Body of pancreas (tissue), 4 donors: ENCODE results near the gene TMEM117. TPM values are rescaled to one million over a fixed set of nuclear protein-coding genes. Genes with fewer than 3 reads are reported as not detected.
"Not testable (repeated sequence)": the region's sequence is repeated elsewhere in the genome, so short reads cannot be mapped to it uniquely, and the experiment has no call there.

Experiments
- ATAC-seq: fragments of 150-250 bp; one replicate; pipeline ENCODE4 v1.9.1; 2016
- DNase-seq, 4 donors: peaks; one replicate each; pipeline ENCODE4 v3.0.0-alpha.2; 2019
- H3K27ac ChIP-seq, 4 donors: fragments of 200-600 bp; sonication (generic); 1 replicate in 3 of 4; 2 replicates in 1 of 4; pipeline versions ENCODE4 v1.5.1 to v1.6.1; 2016 to 2019; ENCODE audit warnings: mild to moderate bottlenecking in 1 of 4, mixed read lengths in 1 of 4, moderate library complexity in 1 of 4
- H3K27me3 ChIP-seq, 2 donors: fragments of 200-600 bp; sonication (generic); one replicate each; pipeline ENCODE4 v1.6.0; 2016; ENCODE audit warnings: mild to moderate bottlenecking in 1 of 2
- H3K36me3 ChIP-seq, 2 donors: fragments of 200-600 bp; sonication (generic); replicated peaks in 1 of 2; 2 replicates each; pipeline ENCODE4 v1.5.1; 2016; ENCODE audit warnings: low read depth in 2 of 2; ENCODE audit not compliant: insufficient read depth in 1 of 2
- H3K4me1 ChIP-seq: fragments of 200-600 bp; sonication (generic); one replicate; pipeline ENCODE4 v1.6.0; 2016
- H3K4me3 ChIP-seq, 2 donors: fragments of 200-600 bp; sonication (generic); 1 replicate in 1 of 2; 2 replicates in 1 of 2; pipeline ENCODE4 v1.5.1; 2016 to 2019
- H3K9me3 ChIP-seq, 3 donors: fragments of 200-600 bp; sonication (generic); 1 replicate in 2 of 3; 2 replicates in 1 of 3; pipeline ENCODE4 v1.5.1; 2016
- POLR2A ChIP-seq, 3 donors: fragments of 450-650 bp; IDR thresholded peaks; one replicate each; pipeline ENCODE4 v1.6.1; 2016; ENCODE audit warnings: antibody characterized with exemption in 3 of 3, mild to moderate bottlenecking in 2 of 3
- WGBS, 2 donors: methylation state at CpG; one replicate each; pipeline ENCODE4 v1.1.5; 2017; 5-methylcytosine and 5-hydroxymethylcytosine counted together
- intact Hi-C: fragments of 100-400 bp; cut with DNase I; formaldehyde crosslinking; loops from one replicate; pipeline ENCODE4 v1.15.1; 2023
- total RNA-seq, 2 donors: library from RNA; depleted of rRNA; stranded (reverse); fragments of >200 nt; gene quantifications; one replicate each; pipeline ENCODE4 v1.1.0, GENCODE V29; 2016
- TF ChIP-seq, protein P1 (sequence below), 7 experiments: fragments of 450-650 bp in 4 of 7; fragments of 200-600 bp in 3 of 7; sonication (generic) in 3 of 7; IDR thresholded peaks; one replicate each; pipeline ENCODE4 v1.5.1; 2016 to 2019; ENCODE audit warnings: antibody characterized with exemption in 7 of 7

TMEM117 gene
- total RNA-seq, 2 donors from 2014 or later = 19.2 to 23.4 TPM

DNA sequence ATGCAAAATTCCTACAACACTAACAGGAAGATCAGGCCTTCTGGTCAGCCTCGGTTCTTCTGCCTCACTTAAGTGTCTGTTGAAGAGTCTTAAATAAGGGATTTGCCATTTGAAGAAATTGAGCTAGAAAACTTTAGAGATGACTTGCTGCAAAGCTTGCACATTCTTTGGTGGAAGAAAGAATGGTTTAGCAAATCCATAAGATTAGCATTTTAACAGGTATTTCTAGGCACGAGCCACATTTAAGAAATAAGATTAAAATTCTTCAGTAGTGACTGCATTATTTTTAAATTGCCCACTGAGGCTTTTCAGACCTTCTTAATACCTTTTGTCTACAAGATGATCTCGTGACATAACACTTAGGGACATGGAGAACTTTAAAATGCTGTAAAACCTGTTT, 327.1 kb downstream of the TMEM117 start:
- Histone ChIP-seq H3K36me3 (no peaks in the 10 kb centered on the region), H3K4me3 (no peak overlapping the region), H3K9me3 (no peaks in the 10 kb centered on the region), H3K4me1 (no peaks in the 10 kb centered on the region), H3K27ac (no peak overlapping the region), H3K27me3 (no peaks in the 10 kb centered on the region)
- no peak for ATAC-seq
- intact Hi-C loops = no loop called here
- no peak for DNase-seq
- no peak for TF ChIP-seq POLR2A (IDR thresholded peaks at IDR 0.05)
- TF ChIP-seq, protein P1, sequence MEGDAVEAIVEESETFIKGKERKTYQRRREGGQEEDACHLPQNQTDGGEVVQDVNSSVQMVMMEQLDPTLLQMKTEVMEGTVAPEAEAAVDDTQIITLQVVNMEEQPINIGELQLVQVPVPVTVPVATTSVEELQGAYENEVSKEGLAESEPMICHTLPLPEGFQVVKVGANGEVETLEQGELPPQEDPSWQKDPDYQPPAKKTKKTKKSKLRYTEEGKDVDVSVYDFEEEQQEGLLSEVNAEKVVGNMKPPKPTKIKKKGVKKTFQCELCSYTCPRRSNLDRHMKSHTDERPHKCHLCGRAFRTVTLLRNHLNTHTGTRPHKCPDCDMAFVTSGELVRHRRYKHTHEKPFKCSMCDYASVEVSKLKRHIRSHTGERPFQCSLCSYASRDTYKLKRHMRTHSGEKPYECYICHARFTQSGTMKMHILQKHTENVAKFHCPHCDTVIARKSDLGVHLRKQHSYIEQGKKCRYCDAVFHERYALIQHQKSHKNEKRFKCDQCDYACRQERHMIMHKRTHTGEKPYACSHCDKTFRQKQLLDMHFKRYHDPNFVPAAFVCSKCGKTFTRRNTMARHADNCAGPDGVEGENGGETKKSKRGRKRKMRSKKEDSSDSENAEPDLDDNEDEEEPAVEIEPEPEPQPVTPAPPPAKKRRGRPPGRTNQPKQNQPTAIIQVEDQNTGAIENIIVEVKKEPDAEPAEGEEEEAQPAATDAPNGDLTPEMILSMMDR (IDR thresholded peaks at IDR 0.05) = no peak
- 83 to 84% methylated on average over 3 of the region's 3 CpGs for WGBS, 2 donors

DNA sequence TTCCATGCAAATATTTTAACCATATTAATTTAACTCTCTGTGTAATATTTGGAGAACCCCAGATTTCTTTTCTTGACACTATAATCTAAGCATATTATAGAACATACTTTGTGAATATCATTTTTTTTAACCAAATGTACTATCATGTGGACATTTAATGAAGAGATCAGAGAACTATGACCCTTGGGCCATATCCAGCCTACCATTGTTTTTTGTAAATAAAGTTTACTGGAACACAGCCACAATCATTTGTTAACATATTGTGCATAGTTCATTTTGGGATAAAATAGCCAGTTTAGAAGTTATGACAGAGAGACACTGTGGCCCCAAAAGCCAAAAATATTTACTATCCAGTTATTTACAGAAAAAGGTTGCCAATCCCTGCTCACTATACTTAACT, 338.2 kb downstream of the TMEM117 start:
- Histone ChIP-seq H3K4me3 (no peak overlapping the region), H3K27ac (no peak overlapping the region), H3K36me3 (no peaks in the 10 kb centered on the region), H3K27me3 (no peaks in the 10 kb centered on the region), H3K4me1 (no peaks in the 10 kb centered on the region), H3K9me3 (no peaks in the 10 kb centered on the region)
- DNase-seq (no peak), ATAC-seq (no peak)
- intact Hi-C loops = no loop called here
- TF ChIP-seq, protein P1 (IDR thresholded peaks at IDR 0.05) = no peak
- no peak for TF ChIP-seq POLR2A (IDR thresholded peaks at IDR 0.05)

DNA sequence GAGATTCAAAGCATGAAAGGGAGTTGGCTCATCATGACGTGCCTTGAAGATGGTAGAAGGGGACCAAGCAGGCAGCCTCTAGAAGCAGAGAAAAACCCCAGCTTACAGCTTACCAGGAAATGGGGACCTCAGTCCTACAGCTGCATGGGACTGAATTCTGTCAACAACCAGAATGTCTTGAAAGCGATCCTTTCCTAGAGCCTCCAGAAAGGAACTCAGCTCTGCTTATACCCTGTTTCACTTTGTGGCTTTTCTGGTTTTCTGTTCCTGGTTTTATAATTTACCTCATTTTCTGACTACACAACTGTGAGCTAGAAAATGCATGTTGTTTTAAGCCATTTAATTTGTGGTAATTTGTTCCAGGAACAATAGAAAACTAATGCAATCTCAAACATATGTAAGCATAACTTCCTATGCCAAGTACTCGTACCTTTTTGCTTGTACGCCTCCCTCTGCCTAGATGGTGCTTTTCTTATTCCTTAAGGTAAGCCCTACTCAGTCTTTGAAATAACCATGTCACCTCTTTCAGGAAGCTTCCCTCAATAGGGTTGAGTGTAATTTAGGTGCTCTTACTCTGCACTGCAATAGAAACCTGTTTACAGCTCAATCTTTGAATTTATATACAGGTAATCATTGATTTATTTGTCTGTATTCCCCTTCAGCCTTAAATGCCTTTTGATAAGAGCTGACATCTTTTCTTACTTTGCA, 348.8 kb downstream of the TMEM117 start:
- H3K27ac ChIP-seq = no peak overlapping the region
- H3K27me3 ChIP-seq = no peaks in the 10 kb centered on the region
- H3K4me3 ChIP-seq = no peak overlapping the region
- intact Hi-C loops = no loop called here
- no peak for ATAC-seq
- no peaks in the 10 kb centered on the region for H3K9me3 ChIP-seq
- no peak for TF ChIP-seq POLR2A (IDR thresholded peaks at IDR 0.05)
- TF ChIP-seq, protein P1 (IDR thresholded peaks at IDR 0.05) = no peak
- DNase-seq = no peak
- H3K4me1 ChIP-seq = no peaks in the 10 kb centered on the region
- no peaks in the 10 kb centered on the region for H3K36me3 ChIP-seq
- 90 to 96% methylated on average over 4 of the region's 4 CpGs for WGBS, 2 donors

DNA sequence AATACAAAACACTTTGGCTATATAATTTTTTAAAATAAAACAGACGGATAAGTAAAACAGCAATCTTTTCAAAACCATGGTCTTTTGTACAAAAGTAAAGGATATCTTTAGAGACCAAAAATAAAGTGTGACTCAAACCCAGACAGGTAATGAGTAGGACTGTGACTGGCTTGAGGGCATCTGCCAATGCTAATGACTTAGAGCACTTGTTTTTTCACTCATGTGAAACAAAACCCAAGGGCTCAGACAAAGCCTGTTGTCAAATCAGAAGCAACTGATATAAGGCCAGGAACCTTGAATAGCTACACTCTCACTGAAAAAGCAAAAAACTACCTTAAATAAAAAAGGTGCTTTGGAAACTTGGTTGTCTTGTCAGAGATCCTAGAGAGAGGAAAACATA, 357.4 kb downstream of the TMEM117 start:
- TF ChIP-seq POLR2A (IDR thresholded peaks at IDR 0.05) = no peak
- TF ChIP-seq, protein P1 (IDR thresholded peaks at IDR 0.05) = no peak
- intact Hi-C loops = no loop called here
- ATAC-seq = no peak

DNA sequence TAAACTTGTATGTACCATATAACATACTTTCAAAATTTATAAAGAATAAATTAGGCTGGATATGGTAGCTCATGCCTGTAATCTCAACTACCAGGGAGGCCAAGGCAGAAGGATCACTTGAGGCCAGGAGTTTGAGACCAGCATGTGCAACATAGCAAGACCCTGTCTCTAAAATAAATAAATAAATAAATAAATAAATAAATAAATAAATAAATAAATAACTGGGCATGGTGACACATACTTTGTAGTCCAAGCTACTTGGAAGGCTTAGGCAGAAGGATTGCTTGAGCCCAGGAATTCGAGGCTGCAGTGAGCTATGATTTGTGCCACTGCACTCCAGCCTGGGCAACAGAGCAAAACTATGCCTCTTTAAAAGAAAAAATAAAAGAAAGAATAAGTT, 359.8 kb downstream of the TMEM117 start:
- 72 to 85% methylated on average over 1 of the region's 1 CpG for WGBS, 2 donors

More for the DNA sequence above, 357.4 kb downstream of the TMEM117 start:
- H3K27me3 ChIP-seq = no peaks in the 10 kb centered on the region
- no peak overlapping the region for H3K27ac ChIP-seq
- H3K4me3 ChIP-seq = no peak overlapping the region
- H3K4me1 ChIP-seq = no peaks in the 10 kb centered on the region
- DNase-seq = no peak
- no peaks in the 10 kb centered on the region for H3K9me3 ChIP-seq
- WGBS, 2 donors = 94 to 100% methylated on average over 1 of the region's 1 CpG
- H3K36me3 ChIP-seq = no peaks in the 10 kb centered on the region

More for the DNA sequence above, 359.8 kb downstream of the TMEM117 start:
- H3K27me3 ChIP-seq, H3K27ac ChIP-seq, DNase-seq, ATAC-seq, H3K9me3 ChIP-seq, H3K36me3 ChIP-seq, H3K4me1 ChIP-seq, H3K4me3 ChIP-seq, intact Hi-C loops: not testable (repeated sequence)
